Measurements from ENCODE around the gene POLR3A. TPM values are rescaled to one million over a fixed set of nuclear protein-coding genes. Genes with fewer than 3 reads are reported as not detected.

The POLR3A gene
- total RNA-seq, 1 experiment from 2014 or later: 14.9 TPM

DNA sequence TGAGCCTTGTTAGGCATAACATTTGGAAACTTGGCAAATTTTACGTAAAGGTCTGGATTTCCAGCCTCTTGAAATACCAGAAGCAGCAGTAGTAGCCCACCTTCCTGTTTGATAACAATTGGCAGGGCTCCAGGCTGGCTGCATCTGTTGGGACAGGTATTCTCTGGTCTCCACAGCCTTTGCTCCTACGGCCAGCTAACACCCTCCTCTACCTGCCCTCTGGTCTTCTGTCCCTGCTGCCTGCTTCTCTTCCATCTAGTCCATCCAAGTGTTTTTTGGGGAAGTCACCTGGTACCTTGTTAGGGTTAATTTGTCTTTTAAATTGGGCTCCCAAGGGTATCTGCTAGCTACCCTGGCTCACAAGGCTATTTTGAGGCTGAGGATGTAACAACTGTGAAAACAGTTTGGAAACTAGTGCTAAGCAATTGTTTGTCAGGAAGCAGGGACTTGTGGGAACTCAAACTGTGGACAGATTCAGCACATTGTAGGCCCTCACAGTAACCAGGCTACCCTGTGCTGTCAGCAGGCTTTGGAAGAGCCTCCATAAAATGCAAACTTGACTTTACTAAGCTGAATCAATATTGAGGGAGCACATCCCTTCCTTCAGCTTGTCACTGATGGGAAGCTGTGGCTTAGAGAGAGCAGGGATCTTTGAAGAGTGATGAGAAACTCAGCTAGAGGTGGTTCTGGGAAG lies 12.9 kb upstream of the POLR3A start:
- Histone ChIP-seq H3K4me3 (no peak overlapping the region), H3K27ac (no peak overlapping the region), H3K4me1 (replicated peaks; ENCODE audit: insufficient read depth) (peaks cover 11% of the 10 kb centered on the region), H4K20me1 (ENCODE audit: insufficient read depth) (peaks cover 76% of the 10 kb centered on the region), H3K27me3 (ENCODE audit: insufficient read depth, low read depth) (no peaks in the 10 kb centered on the region), H3K9me2 (ENCODE audit: insufficient read depth) (no peaks in the 10 kb centered on the region), H3K36me3 (ENCODE audit: low read depth) (peaks cover 46% of the 10 kb centered on the region), H3K9me3 (ENCODE audit: insufficient read depth, low read depth) (no peaks in the 10 kb centered on the region), H2AFZ (no peak overlapping the region), H3K79me2 (ENCODE audit: low read depth) (peaks cover 36% of the 10 kb centered on the region), H3K4me2 (no peak overlapping the region), H3F3A (ENCODE audit: insufficient read depth, low read depth) (peaks cover 93% of the 10 kb centered on the region)
- POLR2A ChIA-PET (ENCODE audit: unreplicated experiment): interaction anchor here (0.7 kb wide), 2 partner anchors 232 to 538 kb away, joined by 3 read pairs; no protein-coding TSS in a partner anchor
- TF ChIP-seq, protein P1, sequence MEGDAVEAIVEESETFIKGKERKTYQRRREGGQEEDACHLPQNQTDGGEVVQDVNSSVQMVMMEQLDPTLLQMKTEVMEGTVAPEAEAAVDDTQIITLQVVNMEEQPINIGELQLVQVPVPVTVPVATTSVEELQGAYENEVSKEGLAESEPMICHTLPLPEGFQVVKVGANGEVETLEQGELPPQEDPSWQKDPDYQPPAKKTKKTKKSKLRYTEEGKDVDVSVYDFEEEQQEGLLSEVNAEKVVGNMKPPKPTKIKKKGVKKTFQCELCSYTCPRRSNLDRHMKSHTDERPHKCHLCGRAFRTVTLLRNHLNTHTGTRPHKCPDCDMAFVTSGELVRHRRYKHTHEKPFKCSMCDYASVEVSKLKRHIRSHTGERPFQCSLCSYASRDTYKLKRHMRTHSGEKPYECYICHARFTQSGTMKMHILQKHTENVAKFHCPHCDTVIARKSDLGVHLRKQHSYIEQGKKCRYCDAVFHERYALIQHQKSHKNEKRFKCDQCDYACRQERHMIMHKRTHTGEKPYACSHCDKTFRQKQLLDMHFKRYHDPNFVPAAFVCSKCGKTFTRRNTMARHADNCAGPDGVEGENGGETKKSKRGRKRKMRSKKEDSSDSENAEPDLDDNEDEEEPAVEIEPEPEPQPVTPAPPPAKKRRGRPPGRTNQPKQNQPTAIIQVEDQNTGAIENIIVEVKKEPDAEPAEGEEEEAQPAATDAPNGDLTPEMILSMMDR (conservative IDR thresholded peaks at IDR 0.05): no peak
- TF ChIP-seq EZH2 (IDR thresholded peaks at IDR 0.05; ENCODE audit: low read depth): no peak
- CTCF ChIA-PET: no interaction called here
- no TSS peak for BruUV-seq (replicated peaks)
- intact Hi-C loops (cut with micrococcal nuclease; ENCODE audit: unreplicated experiment): loop anchor here (10.0 kb wide), 1 partner anchor 613 kb away; no protein-coding TSS in a partner anchor
- DNase-seq: no peak

DNA sequence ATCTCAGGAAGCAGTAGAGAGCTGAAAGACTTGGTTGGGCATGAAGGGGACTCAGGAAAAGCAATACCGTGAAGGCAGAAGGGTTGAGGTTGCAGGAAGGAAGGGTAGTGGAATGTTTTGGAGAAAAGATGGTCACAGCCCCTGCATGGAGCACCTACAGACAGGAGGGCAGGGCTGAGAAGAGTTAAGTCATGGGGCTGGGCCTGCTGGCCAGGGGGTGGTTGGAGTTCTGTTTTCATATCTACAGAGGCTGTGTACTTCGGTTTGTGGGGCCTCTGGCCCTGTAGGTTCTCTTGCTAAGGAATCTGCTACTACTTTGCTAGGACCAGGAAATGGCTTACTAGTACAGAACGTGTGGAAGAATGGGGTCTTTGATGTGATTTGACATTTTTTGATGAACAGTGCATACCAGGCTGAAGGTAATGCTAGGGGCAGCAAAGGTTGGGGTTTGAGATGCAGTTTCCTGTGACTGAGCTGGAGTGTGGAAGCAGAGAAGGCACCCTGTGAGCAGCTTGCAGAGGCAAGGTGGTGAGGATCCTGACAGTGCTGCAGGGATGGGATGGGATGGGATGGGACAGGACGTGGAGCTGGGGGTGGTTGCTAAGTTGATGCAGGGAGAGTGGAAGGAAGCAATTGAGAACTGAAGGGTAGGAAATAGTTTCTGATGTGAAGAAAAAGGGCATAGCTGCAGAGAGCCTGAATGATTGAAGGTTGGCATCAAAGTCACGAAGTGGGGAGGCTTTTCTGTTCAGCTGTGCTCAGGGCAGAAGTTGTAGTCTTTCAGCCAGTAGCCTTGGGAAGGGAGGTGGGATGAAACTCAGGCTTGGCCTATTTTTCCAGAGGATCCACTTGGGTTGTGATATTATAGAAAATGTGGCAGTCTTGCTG lies 12.1 kb upstream of the POLR3A start:
- intact Hi-C loops (cut with micrococcal nuclease; ENCODE audit: unreplicated experiment): loop anchor here (10.0 kb wide), 1 partner anchor 613 kb away; no protein-coding TSS in a partner anchor
- CTCF ChIA-PET: no interaction called here

GRCh38 chr10:78039743-78040142 lies 10.4 kb upstream of the POLR3A start:
- POLR2A ChIA-PET (ENCODE audit: unreplicated experiment): no interaction called here
- H3K79me2 ChIP-seq (ENCODE audit: low read depth): peaks cover 61% of the 10 kb centered on the region
- H3F3A ChIP-seq (ENCODE audit: insufficient read depth, low read depth): peaks cover 100% of the 10 kb centered on the region
- H3K4me1 ChIP-seq (replicated peaks; ENCODE audit: insufficient read depth): peaks cover 34% of the 10 kb centered on the region
- no peak overlapping the region for H3K4me3 ChIP-seq
- no peak for DNase-seq
- H3K9me2 ChIP-seq (ENCODE audit: insufficient read depth): no peaks in the 10 kb centered on the region
- peaks cover 70% of the 10 kb centered on the region for H3K36me3 ChIP-seq (ENCODE audit: low read depth)
- intact Hi-C loops (cut with micrococcal nuclease; ENCODE audit: unreplicated experiment): loop anchor here (10.0 kb wide), 1 partner anchor 615 kb away; no protein-coding TSS in a partner anchor
- no peaks in the 10 kb centered on the region for H3K27me3 ChIP-seq (ENCODE audit: insufficient read depth, low read depth)
- H2AFZ ChIP-seq: no peak overlapping the region
- H3K27ac ChIP-seq: no peak overlapping the region
- CTCF ChIA-PET: interaction anchor here (0.5 kb wide), 1 partner anchor 1306 kb away, joined by 3 read pairs; no protein-coding TSS in a partner anchor
- no peaks in the 10 kb centered on the region for H3K9me3 ChIP-seq (ENCODE audit: insufficient read depth, low read depth)
- H3K4me2 ChIP-seq: no peak overlapping the region
- TF ChIP-seq, protein P1 (conservative IDR thresholded peaks at IDR 0.05): no peak
- TF ChIP-seq EZH2 (IDR thresholded peaks at IDR 0.05; ENCODE audit: low read depth): no peak
- no TSS peak for BruUV-seq (replicated peaks)
- H4K20me1 ChIP-seq (ENCODE audit: insufficient read depth): peaks cover 100% of the 10 kb centered on the region

More for the DNA sequence above, 12.1 kb upstream of the POLR3A start:
- no TSS peak for BruUV-seq (replicated peaks)
- no peak for DNase-seq
- Histone ChIP-seq H3K27me3 (ENCODE audit: insufficient read depth, low read depth) (no peaks in the 10 kb centered on the region), H3K79me2 (ENCODE audit: low read depth) (peaks cover 44% of the 10 kb centered on the region), H3K4me2 (no peak overlapping the region), H3K9me2 (ENCODE audit: insufficient read depth) (no peaks in the 10 kb centered on the region), H2AFZ (no peak overlapping the region), H3K4me3 (no peak overlapping the region), H3K9me3 (ENCODE audit: insufficient read depth, low read depth) (no peaks in the 10 kb centered on the region), H3K36me3 (ENCODE audit: low read depth) (peaks cover 54% of the 10 kb centered on the region), H4K20me1 (ENCODE audit: insufficient read depth) (peaks cover 84% of the 10 kb centered on the region), H3F3A (ENCODE audit: insufficient read depth, low read depth) (peaks cover 100% of the 10 kb centered on the region), H3K27ac (no peak overlapping the region), H3K4me1 (replicated peaks; ENCODE audit: insufficient read depth) (peaks cover 17% of the 10 kb centered on the region)
- POLR2A ChIA-PET (ENCODE audit: unreplicated experiment): interaction anchor here (0.6 to 0.8 kb wide), 2 partner anchors 865 to 1205 kb away, joined by 3 to 8 read pairs; no protein-coding TSS in a partner anchor
- TF ChIP-seq, protein P1 (conservative IDR thresholded peaks at IDR 0.05): no peak
- TF ChIP-seq EZH2 (IDR thresholded peaks at IDR 0.05; ENCODE audit: low read depth): no peak
